Smooth muscle cell (in vitro differentiated cells): ENCODE results near the gene CLCNKB. TPM values are rescaled to one million over a fixed set of nuclear protein-coding genes. Genes with fewer than 3 reads are reported as not detected.

ENCODE experiments used
- DNase-seq: peaks from one replicate; lab custom pipeline; 2025; ENCODE audit not compliant: unreplicated experiment; lab: John Stamatoyannopoulos, UW
- H2AFZ ChIP-seq: fragments of 200-600 bp; sonication (generic); 2 replicates; pipeline ENCODE4 v1.6.0; 2016; ENCODE audit warnings: antibody characterized with exemption, low read depth, mild to moderate bottlenecking
- H3F3A ChIP-seq: fragments of 200-600 bp; sonication (generic); 2 replicates; pipeline ENCODE4 v1.6.0; 2017; ENCODE audit warnings: antibody characterized with exemption, low read depth
- H3K27ac ChIP-seq: fragments of 200-600 bp; sonication (generic); 2 replicates; pipeline ENCODE4 v1.5.1; 2016; ENCODE audit warnings: low read depth, mild to moderate bottlenecking
- H3K27me3 ChIP-seq: fragments of 200-600 bp; sonication (generic); 2 replicates; pipeline ENCODE4 v1.6.1; 2016; ENCODE audit warnings: low read depth, mild to moderate bottlenecking
- H3K36me3 ChIP-seq: fragments of 200-600 bp; sonication (generic); 2 replicates; pipeline ENCODE4 v1.5.1; 2016; ENCODE audit warnings: low read depth
- H3K4me1 ChIP-seq: fragments of 200-600 bp; sonication (generic); 2 replicates; pipeline ENCODE4 v1.5.1; 2016; ENCODE audit warnings: low read depth
- H3K4me2 ChIP-seq: fragments of 200-600 bp; sonication (generic); 2 replicates; pipeline ENCODE4 v1.6.0; 2016; ENCODE audit warnings: mild to moderate bottlenecking
- H3K4me3 ChIP-seq: fragments of 200-600 bp; sonication (generic); 2 replicates; pipeline ENCODE4 v1.5.1; 2016; ENCODE audit warnings: mild to moderate bottlenecking
- H3K79me2 ChIP-seq: fragments of 200-600 bp; sonication (generic); 2 replicates; pipeline ENCODE4 v1.6.0; 2016; ENCODE audit warnings: low read depth, mild to moderate bottlenecking
- H3K9ac ChIP-seq: fragments of 200-600 bp; sonication (generic); 2 replicates; pipeline ENCODE4 v1.6.0; 2016; ENCODE audit warnings: low read depth
- H3K9me3 ChIP-seq: fragments of 200-600 bp; sonication (generic); replicated peaks from 2 replicates; pipeline ENCODE4 v1.5.1; 2016; ENCODE audit warnings: low read depth
- H4K20me1 ChIP-seq: fragments of 200-600 bp; sonication (generic); 2 replicates; pipeline ENCODE4 v1.6.0; 2016; ENCODE audit warnings: low read depth
- WGBS: methylation state at CpG from one replicate; pipeline ENCODE4 v1.1.7; 2016; ENCODE audit warnings: low lambda C conversion rate; 5-methylcytosine and 5-hydroxymethylcytosine counted together
- polyA plus RNA-seq: library from polyadenylated mRNA; unstranded; fragments of >200 nt; fragmentation: Nextera tagmentation; extraction: Ambion mirVana; gene quantifications from 2 replicates; pipeline ENCODE4 v1.2.1, GENCODE V29; 2016
- total RNA-seq: library from RNA; depleted of rRNA; stranded (reverse); fragments of >200 nt; gene quantifications from 2 replicates; pipeline ENCODE4 v1.2.3, GENCODE V29; 2014
- TF ChIP-seq, protein P1 (sequence below): fragments of 200-600 bp; sonication (generic); IDR thresholded peaks from 2 replicates; pipeline ENCODE4 v1.5.1; 2017; ENCODE audit warnings: borderline replicate concordance, mild to moderate bottlenecking, antibody characterized with exemption; ENCODE audit not compliant: insufficient read depth, poor library complexity, severe bottlenecking

The CLCNKB gene
- total and polyA plus RNA-seq, 2 experiments from 2014 or later = 0.76 to 0.86 TPM

DNA sequence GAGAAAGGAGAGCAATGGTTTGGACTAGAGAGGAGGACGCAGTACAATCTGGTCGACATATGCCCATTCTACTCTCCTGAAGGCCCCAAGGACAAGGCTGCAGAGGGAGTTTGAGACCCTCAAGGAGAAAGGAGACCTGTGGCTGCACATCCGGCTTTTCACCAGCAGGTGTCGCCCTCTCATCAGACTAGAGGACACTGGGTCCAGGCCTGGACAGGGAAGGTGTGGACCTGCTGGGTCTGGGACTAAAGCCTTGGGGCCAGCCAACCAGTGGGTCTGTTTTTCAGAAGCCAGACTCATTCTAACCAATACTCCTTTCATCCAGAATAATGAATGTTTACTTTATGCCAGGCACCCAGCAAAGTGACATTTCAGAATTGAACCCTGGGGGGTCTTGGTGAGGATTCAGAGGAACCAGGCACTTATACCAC, 34.5 kb upstream of the CLCNKB start:
- WGBS = 3% methylated on average over 4 of the region's 4 CpGs

DNA sequence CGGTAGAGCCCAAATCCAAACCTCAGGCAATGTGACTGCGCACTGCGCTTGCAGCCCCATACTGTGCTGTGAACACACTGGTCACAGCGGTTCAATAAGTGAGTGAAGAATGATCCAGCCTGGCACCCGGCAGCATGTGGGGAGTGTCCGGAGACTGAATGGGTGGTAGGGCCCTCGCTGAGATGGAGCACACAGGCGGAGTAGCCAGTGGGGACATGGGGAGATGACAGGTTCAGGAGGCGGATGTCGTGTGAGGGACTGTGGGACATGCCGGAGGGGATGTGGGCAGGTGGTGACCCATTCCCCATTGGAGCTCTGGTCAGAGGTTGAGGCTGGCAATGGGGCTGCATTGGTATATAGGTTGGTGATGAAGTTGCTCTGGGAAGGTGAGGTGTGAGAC, 33.9 kb upstream of the CLCNKB start:
- WGBS = 95% methylated on average over 11 of the region's 11 CpGs
- DNase-seq = no peak

More for the DNA sequence above, 34.5 kb upstream of the CLCNKB start:
- H3F3A ChIP-seq = no peaks in the 10 kb centered on the region
- H4K20me1 ChIP-seq = no peaks in the 10 kb centered on the region
- TF ChIP-seq, protein P1, sequence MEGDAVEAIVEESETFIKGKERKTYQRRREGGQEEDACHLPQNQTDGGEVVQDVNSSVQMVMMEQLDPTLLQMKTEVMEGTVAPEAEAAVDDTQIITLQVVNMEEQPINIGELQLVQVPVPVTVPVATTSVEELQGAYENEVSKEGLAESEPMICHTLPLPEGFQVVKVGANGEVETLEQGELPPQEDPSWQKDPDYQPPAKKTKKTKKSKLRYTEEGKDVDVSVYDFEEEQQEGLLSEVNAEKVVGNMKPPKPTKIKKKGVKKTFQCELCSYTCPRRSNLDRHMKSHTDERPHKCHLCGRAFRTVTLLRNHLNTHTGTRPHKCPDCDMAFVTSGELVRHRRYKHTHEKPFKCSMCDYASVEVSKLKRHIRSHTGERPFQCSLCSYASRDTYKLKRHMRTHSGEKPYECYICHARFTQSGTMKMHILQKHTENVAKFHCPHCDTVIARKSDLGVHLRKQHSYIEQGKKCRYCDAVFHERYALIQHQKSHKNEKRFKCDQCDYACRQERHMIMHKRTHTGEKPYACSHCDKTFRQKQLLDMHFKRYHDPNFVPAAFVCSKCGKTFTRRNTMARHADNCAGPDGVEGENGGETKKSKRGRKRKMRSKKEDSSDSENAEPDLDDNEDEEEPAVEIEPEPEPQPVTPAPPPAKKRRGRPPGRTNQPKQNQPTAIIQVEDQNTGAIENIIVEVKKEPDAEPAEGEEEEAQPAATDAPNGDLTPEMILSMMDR = peak; percentile 96
- no peaks in the 10 kb centered on the region for H3K36me3 ChIP-seq
- no peak overlapping the region for H2AFZ ChIP-seq
- no peak overlapping the region for H3K4me3 ChIP-seq
- no peaks in the 10 kb centered on the region for H3K4me1 ChIP-seq
- no peak overlapping the region for H3K4me2 ChIP-seq
- DNase-seq = peak; percentile 54
- no peaks in the 10 kb centered on the region for H3K9me3 ChIP-seq
- no peak overlapping the region for H3K9ac ChIP-seq
- H3K79me2 ChIP-seq = no peaks in the 10 kb centered on the region
- no peaks in the 10 kb centered on the region for H3K27me3 ChIP-seq
- H3K27ac ChIP-seq = no peak overlapping the region

DNA sequence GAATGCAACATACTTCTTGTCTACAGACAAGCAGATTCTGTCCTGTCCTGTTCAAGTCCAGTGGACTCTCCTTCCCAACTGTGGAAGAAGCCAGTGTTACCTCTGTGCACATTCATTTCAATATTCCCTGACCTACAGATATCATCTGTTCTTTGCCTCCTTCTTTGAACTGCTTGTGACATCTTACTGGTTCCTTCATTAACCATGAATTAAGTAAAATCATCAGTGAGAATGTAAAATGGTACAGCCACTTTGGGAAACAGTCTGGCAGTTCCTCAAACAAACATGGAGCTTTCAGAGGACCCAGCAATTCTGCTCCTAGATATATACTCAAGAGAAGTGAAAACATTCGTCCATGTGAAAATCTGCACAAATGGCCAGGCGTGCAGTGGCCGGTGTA, 32.7 kb upstream of the CLCNKB start:
- no peak overlapping the region for H3K27ac ChIP-seq
- H3K79me2 ChIP-seq = no peaks in the 10 kb centered on the region
- WGBS = 98% methylated on average over 3 of the region's 3 CpGs
- no peaks in the 10 kb centered on the region for H3K4me1 ChIP-seq
- H3K4me3 ChIP-seq = no peak overlapping the region
- no peaks in the 10 kb centered on the region for H3K36me3 ChIP-seq
- H4K20me1 ChIP-seq = no peaks in the 10 kb centered on the region
- no peak overlapping the region for H3K9ac ChIP-seq
- TF ChIP-seq, protein P1 = no peak
- no peaks in the 10 kb centered on the region for H3K27me3 ChIP-seq
- no peak overlapping the region for H2AFZ ChIP-seq
- H3K4me2 ChIP-seq = no peak overlapping the region
- DNase-seq = no peak
- H3K9me3 ChIP-seq = no peaks in the 10 kb centered on the region
- no peaks in the 10 kb centered on the region for H3F3A ChIP-seq

More for the DNA sequence above, 33.9 kb upstream of the CLCNKB start:
- Histone ChIP-seq H3K79me2 (no peaks in the 10 kb centered on the region), H3K27me3 (no peaks in the 10 kb centered on the region), H3K4me3 (no peak overlapping the region), H4K20me1 (no peaks in the 10 kb centered on the region), H3K36me3 (no peaks in the 10 kb centered on the region), H3K4me1 (no peaks in the 10 kb centered on the region), H3K27ac (no peak overlapping the region), H3K4me2 (no peak overlapping the region), H3K9me3 (no peaks in the 10 kb centered on the region), H2AFZ (no peak overlapping the region), H3F3A (no peaks in the 10 kb centered on the region), H3K9ac (no peak overlapping the region)
- TF ChIP-seq, protein P1 = no peak

DNA sequence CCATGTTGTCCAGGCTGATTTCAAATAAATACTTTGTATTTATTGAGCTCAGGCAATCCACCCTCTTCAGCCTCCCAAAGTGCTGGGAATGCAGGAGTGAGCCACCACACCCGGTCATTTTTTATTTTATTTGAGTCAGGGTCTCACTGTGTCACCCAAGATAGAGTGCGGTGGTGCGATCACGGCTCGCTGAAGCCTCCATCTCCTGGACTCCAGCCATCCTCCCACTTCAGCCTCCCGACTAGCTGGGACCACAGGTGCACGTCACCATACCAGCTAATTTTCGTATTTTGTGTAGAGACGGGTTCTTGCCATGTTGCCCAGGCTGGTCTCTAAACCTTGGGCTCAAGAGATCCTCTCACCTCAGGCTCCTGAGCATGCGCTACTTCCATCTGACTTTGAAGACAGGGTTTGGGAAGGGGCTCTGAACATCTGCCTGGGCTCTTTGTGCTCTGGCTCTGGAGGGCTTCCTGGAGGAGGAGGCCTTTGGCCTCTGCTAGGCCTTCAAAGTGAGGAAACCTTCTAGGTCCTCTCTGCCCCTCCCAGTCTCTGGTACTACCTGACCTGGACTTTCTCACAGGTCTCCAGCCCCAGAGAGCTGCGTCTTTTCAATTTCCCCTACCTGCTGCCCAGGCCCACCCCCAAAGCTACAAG, 31.5 kb upstream of the CLCNKB start:
- WGBS = 97% methylated on average over 11 of the region's 11 CpGs
- Histone ChIP-seq H3K27ac (peak overlapping the region; percentile 84), H4K20me1 (no peaks in the 10 kb centered on the region), H3K4me1 (peaks cover 1% of the 10 kb centered on the region), H3K9me3 (no peaks in the 10 kb centered on the region), H3K36me3 (no peaks in the 10 kb centered on the region), H3K4me2 (peak overlapping the region; percentile 91), H3K9ac (no peak overlapping the region), H3K27me3 (no peaks in the 10 kb centered on the region), H3F3A (no peaks in the 10 kb centered on the region), H3K79me2 (no peaks in the 10 kb centered on the region), H3K4me3 (peak overlapping the region; percentile 51), H2AFZ (no peak overlapping the region)
- TF ChIP-seq, protein P1 = no peak
- DNase-seq = no peak
